Hematopoietic multipotent progenitor cell treated with erythropoietin and hydrocortisone succinate and interleukin-3 and kit ligand, for 4 days (in vitro differentiated cells): ENCODE results near the gene CC2D1A.
A peak's percentile ranks its signal among the peaks of the same experiment; 100 is the strongest.

Source experiments
- DNase-seq: peaks from one replicate; pipeline ENCODE4 v3.0.0-alpha.2; 2015

CC2D1A gene

DNA sequence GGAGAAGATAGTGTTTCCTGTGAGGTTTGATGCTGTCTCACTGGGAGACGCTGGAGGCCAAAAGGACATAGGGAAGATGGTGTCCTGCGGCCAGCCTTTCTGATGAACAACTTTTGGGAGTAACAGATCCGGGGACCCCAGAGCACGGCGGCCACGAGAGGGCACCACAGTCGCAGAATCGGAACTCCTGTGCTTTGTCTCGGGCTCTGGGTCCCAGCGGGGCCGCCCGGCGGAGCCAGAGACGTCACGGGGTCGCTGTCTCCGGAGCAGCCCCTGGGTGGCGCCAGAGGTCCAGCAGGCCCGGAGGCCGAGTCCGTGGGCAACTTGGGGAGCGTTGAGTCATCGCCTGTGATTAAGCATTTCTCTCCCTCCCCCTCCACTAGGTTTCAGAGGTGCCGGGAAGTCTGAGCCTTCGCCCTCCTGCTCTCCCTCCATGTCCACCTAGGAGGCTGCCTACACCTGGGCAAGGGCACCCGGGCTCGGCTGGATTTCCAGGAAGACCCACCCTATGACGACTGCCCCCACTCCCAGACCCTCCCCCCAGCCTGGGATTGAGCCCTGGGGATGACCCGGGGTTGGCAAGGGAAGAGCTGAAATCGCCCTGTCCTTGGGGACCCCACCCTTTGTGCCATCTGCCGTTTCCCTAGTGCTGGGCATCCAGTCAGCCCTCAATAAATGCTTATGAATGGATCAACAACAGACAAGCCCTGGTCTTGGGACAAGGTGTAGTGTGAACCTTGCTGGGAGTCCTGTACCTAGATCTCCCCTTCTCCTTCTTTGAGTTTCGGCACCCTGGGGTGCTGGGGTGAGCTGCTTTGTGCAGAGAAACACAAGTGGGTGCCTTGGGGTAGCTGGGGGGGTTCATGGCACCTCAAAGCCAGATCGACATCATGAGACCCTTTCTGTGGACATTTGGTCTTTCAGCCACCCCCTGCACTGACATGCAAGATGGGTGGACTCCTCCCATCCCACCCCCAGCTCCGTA, 25.6 kb upstream of the CC2D1A start:
- peak; percentile 98 for DNase-seq

- peak; percentile 48 for DNase-seq
These were observed 24.7 kb upstream of the CC2D1A start for GRCh38 chr19:13881251-13881691.

GRCh38 chr19:13881692-13882418, 24.1 kb upstream of the CC2D1A start:
- DNase-seq, result peak; percentile 49

DNA sequence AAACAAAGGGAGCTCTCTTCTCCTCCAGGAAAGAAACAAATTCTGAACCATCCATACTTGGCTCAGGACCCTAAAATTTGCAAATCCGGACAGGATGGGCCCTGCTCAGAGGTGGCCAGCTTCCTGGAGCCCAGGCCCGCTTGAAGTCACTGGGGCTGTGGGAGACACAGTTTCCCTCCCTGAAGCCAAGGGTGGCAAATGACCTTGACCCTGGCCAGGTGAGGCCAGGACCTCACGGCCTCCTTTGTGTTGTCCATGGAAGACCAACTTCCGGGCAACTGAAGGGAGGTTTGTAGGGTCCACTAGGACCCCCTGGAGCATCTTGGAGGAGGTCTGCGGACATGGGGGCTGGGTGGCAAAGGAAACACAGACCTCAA, 23.6 kb upstream of the CC2D1A start:
- DNase-seq, result no peak

- no peak for DNase-seq
These were observed 23.2 kb upstream of the CC2D1A start for GRCh38 chr19:13882836-13883235.

- no peak for DNase-seq
These were observed 22.4 kb upstream of the CC2D1A start for GRCh38 chr19:13883516-13884064.

GRCh38 chr19:13884726-13885591, 21.0 kb upstream of the CC2D1A start:
- no peak for DNase-seq

- DNase-seq, result no peak
These were observed 20.1 kb upstream of the CC2D1A start for GRCh38 chr19:13885826-13886365.

DNA sequence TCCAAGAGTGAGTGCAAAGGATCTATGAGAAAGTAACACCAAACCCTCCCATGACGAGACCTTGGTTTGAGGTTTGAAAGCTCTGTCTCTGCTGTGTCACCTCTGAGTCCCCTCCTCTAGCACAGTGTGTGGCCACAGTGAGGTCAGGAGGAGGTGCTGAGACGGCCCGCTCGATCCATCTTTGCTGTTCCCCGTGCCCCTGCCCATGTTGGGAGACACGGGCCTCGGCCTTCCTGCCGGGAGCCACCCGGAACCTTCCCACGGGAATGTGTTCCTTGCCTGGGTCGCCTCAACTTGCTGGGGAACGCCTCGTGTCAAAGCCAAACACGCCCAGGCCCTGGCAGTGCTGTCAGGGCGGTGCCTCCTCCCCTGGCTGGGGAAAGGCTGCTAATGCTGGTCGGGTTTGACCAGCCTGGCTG, 19.0 kb upstream of the CC2D1A start:
- no peak for DNase-seq

GRCh38 chr19:13887517-13887916, 18.5 kb upstream of the CC2D1A start:
- DNase-seq, result no peak

- DNase-seq, result no peak
These were observed 17.7 kb upstream of the CC2D1A start for GRCh38 chr19:13888281-13888680.

- no peak for DNase-seq
These were observed 15.9 kb upstream of the CC2D1A start for GRCh38 chr19:13890136-13890535.

DNA sequence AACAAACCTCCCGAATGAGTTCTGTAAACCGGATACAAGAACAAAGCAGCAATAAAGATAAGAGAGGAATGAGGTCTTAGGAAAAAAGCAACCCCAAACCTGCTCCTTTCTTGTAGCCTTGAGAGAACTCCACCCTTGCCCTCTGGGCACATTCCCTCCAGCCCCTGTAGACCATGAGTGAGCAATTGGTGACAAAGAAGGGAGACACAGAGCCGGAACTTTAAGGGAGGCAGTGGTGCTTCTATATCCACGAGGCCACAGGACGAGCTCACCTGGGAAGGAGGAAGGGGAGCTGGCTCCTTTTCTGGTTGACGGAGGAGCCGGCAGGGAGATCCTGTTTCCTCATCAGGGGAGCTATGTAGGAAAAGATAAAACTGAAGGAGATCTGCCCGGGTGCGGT, 13.1 kb upstream of the CC2D1A start:
- no peak for DNase-seq

- DNase-seq, result no peak
These were observed 11.4 kb upstream of the CC2D1A start for GRCh38 chr19:13894552-13894951.

DNA sequence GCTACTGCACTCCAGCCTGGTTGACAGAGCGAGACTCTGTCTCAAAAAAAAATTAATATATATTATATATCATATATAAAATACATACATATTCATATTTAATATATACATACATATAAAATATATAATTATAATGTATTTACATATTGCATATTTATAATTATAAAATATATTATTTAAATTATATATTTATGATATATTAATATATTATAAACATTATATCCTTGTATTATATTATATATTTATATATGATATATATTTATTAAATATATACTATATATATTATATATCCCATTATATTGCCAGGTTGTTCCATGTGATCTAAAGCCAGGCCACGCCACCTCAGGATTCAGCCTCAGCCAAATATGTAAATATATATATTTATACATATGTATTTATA, 9.8 kb upstream of the CC2D1A start:
- DNase-seq, result no peak

DNA sequence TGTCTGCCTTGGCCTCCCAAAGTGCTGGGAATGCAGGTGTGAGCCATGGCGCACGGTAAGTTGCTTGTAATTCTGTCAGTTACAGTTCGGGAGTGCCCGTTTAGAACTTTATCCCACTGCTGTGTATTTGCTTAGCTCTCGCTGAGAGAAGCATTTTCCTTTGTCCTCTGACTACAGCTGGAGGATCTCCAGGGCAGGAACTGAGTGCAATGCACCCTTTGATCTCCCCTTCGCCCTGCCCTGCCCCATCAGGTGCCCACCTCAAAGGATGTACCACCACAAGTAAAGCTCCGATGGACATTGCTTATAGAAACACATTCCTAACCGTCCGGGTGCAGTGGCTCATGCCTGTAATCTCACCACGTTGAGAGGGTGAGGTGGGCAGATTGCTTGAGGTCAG, 6.6 kb upstream of the CC2D1A start:
- DNase-seq, result no peak

- no peak for DNase-seq
These were observed 6.0 kb upstream of the CC2D1A start for GRCh38 chr19:13899912-13900584.

DNA sequence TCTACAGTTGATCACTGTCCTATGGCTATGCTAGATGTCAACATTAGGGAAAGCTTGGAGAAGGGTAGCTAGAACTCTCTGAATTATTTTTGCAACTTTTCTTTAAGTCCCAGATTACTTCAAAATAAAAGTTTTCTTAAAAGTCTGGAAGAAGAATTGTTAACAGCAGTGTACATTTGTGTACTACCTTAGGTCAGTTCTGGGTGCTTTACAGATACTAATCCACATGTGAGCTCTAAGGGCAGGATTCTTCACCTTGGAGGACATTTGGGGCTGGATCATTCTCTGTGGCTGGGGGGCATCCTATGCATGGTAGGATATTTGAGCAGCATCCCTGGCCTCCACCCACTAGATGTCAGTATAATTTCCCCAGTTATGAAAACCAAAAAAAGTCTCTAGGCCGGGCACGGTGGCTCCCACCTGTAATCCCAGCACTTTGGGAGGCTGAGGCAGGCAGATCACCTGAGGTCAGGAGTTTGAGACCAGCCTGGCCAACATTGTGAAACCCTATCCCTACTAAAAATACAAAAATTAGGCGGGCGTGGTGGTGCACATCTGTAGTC, 2.9 kb upstream of the CC2D1A start:
- DNase-seq, result peak; percentile 73

DNA sequence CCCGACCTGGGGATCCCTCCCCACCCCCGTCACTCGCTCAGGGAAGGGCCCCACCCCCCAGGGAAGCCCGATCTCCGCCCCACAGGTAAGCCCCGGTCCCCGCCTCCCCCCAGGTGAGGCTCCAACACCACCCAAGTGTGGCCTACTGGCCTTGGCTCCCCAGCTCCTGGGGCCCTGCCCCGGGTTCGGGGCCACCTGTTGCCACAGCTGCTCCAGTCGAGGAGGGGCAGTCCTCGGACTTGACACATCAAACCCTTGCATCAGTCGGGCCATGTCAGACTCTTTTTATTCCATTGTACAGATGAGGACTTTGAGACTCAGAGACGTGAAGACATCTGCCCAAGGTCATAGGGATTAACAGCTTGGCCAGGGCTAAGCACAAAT, 512 bp downstream of the CC2D1A start:
- DNase-seq, result peak; percentile 41

DNA sequence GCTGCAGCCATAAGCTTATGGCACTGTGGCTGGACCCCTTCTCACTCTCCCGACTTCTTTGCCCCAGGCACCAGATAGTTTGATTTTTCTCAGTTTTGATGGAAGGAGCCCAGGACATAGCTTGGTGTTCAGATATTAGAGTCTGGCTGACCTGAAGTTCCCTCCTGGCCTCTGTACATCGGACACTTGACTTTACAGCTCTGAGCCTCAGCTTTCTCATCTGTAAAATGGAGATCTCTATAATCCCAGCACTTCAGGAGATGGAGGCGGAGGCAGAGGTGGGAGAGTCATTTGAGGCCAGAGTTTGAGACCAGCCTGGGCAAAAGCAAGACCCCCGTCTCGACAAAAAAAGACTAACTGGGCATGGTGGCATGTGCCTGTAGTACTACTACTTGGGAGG, 909 bp downstream of the CC2D1A start:
- DNase-seq, result no peak

DNA sequence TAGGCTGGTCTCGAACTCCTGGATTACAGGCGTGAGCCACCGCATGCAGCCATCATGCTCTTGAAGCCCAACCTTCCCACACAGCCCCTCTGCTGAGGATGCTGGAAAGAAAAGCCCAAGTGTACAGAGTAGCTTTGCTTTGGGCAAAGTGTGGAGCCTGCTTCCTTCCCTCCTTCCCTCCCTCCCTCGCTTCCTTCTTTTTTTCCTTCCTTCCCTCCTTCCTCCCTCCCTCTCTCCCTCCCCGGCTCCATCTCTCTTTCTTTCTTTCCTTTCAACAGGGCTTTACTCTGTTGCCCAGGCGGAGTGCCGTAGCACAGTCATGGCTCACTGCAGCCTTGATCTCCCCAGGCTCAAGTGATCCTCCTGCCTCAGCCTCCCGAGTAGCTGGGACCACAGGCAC, 2.7 kb downstream of the CC2D1A start:
- no peak for DNase-seq

DNA sequence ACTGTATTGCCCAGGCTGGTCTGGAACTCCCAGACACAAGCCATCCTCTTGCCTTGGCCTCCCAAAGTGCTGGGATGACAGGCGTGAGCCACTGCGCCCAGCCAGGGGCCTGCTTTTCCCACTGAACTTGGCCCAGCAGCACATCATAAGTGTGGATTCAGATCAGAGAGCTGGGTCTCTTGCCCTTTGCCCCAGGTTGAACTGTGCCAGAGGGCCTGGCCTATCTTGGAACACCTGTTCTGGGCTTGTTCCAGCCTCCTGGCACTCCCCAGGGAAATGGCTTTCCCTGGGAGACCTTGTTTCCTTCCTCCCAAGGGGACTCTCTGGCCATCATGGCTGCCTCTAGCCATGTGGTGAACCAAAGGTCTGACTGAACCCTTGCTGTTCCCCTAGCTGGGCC, 3.4 kb downstream of the CC2D1A start:
- DNase-seq, result no peak
